Keratinocyte (primary cell): ENCODE measurements around the gene FCMR. TPM values are rescaled to one million over a fixed set of nuclear protein-coding genes. Genes with fewer than 3 reads are reported as not detected.

Experiments
- DNase-seq: peaks from one replicate; pipeline ENCODE4 v3.0.0-alpha.2; 2011; ENCODE audit warnings: low read depth, missing footprints, low spot score
- FAIRE-seq: peaks from 2 replicates; lab custom pipeline; 2011; peaks lifted over from hg19 to GRCh38; lab: Jason Lieb, UNC
- H2AFZ ChIP-seq: 2 replicates; pipeline ENCODE4 v1.6.0; 2012; ENCODE audit warnings: low read length, control low read depth, inconsistent platforms; ENCODE audit not compliant: control insufficient read depth
- H3K27ac ChIP-seq: 2 replicates; pipeline ENCODE4 v1.5.1; 2011; ENCODE audit warnings: low read length; ENCODE audit not compliant: control insufficient read depth, insufficient read depth
- H3K27me3 ChIP-seq: 3 replicates; pipeline ENCODE4 v1.6.0; 2011; ENCODE audit warnings: low read length; ENCODE audit not compliant: control insufficient read depth, insufficient read depth; ENCODE audit errors: extremely low read depth
- H3K36me3 ChIP-seq, 2 experiments: 2 replicates in 1 of 2; 3 replicates in 1 of 2; pipeline ENCODE4 v1.5.1; 2011; ENCODE audit warnings: low read length in 2 of 2, mild to moderate bottlenecking in 1 of 2; ENCODE audit not compliant: control insufficient read depth in 2 of 2, insufficient read depth in 2 of 2; ENCODE audit errors: extremely low read depth in 1 of 2
- H3K4me1 ChIP-seq: 3 replicates; pipeline ENCODE4 v1.5.1; 2011; ENCODE audit warnings: low read length; ENCODE audit not compliant: control insufficient read depth, insufficient read depth; ENCODE audit errors: extremely low read depth
- H3K4me2 ChIP-seq: 3 replicates; pipeline ENCODE4 v1.6.0; 2011; ENCODE audit warnings: low read depth, low read length; ENCODE audit not compliant: control insufficient read depth, insufficient read depth; ENCODE audit errors: extremely low read depth
- H3K4me3 ChIP-seq, 3 experiments: fragments of 200-600 bp in 1 of 3; sonication (generic) in 1 of 3; 2 replicates in 2 of 3; 3 replicates in 1 of 3; pipeline ENCODE4 v1.5.1; 2011 to 2016; ENCODE audit warnings: low read length in 3 of 3, mild to moderate bottlenecking in 3 of 3, control low read depth in 2 of 3, inconsistent platforms in 1 of 3, low read depth in 1 of 3, mixed read lengths in 1 of 3, mixed run types in 1 of 3, moderate library complexity in 1 of 3; ENCODE audit not compliant: control insufficient read depth in 2 of 3, insufficient read depth in 2 of 3; ENCODE audit errors: extremely low read depth in 1 of 3
- H3K79me2 ChIP-seq: 2 replicates; pipeline ENCODE4 v1.6.0; 2012; ENCODE audit warnings: low read length; ENCODE audit not compliant: control insufficient read depth, insufficient read depth
- H3K9ac ChIP-seq: 3 replicates; pipeline ENCODE4 v1.6.0; 2011; ENCODE audit warnings: low read length; ENCODE audit not compliant: control insufficient read depth, insufficient read depth; ENCODE audit errors: extremely low read depth
- H3K9me1 ChIP-seq: 3 replicates; pipeline ENCODE4 v1.6.0; 2011; ENCODE audit warnings: low read length; ENCODE audit not compliant: control insufficient read depth, insufficient read depth; ENCODE audit errors: extremely low read depth
- H3K9me3 ChIP-seq: 2 replicates; pipeline ENCODE4 v1.5.1; 2012; ENCODE audit warnings: low read depth, low read length; ENCODE audit not compliant: control insufficient read depth
- H4K20me1 ChIP-seq: 3 replicates; pipeline ENCODE4 v1.6.0; 2011; ENCODE audit warnings: low read length; ENCODE audit not compliant: control insufficient read depth, insufficient read depth; ENCODE audit errors: extremely low read depth
- CTCF ChIP-seq, 3 experiments: IDR thresholded peaks in 1 of 3; conservative IDR thresholded peaks in 1 of 3; optimal IDR thresholded peaks in 1 of 3; 2 replicates in 2 of 3; 3 replicates in 1 of 3; pipeline versions ENCODE3 to v1.5.1; 2011; ENCODE audit warnings: low read length in 3 of 3, mild to moderate bottlenecking in 3 of 3, moderate library complexity in 2 of 3, control low read depth in 1 of 3, inconsistent platforms in 1 of 3; ENCODE audit not compliant: insufficient read depth in 2 of 3; ENCODE audit errors: extremely low read depth in 1 of 3
- EZH2 ChIP-seq: IDR thresholded peaks from one replicate; pipeline ENCODE4 v1.6.1; 2012; ENCODE audit warnings: inconsistent platforms, mild to moderate bottlenecking, low read length, moderate library complexity
- dilution Hi-C: fragments of 300-500 bp; cut with MboI; formaldehyde crosslinking; loops from one replicate; pipeline ENCODE4 v1.7.0; 2020; ENCODE audit warnings: low sequenced_read_pairs; ENCODE audit not compliant: extremely low pct_ligation_motif_present
- polyA plus RNA-seq, 5 experiments: library from polyadenylated mRNA; depleted of rRNA in 3 of 5; stranded (reverse) in 3 of 5; stranded (forward) in 1 of 5; unstranded in 1 of 5; fragments of >200 nt; gene quantifications; 1 replicate in 1 of 5; 2 replicates in 3 of 5; 3 replicates in 1 of 5; pipeline versions ENCODE4 v1.2.1 to v1.2.3, GENCODE V29; 2011 to 2012; ENCODE audit warnings: missing spikeins in 2 of 5, low read depth in 1 of 5, low replicate concordance in 1 of 5

Gene FCMR
- polyA plus RNA-seq, 1 donor (not counting 4 experiments of a cell fraction or from before 2014, with no cell fraction given): 1.8 TPM

GRCh38 chr1:206940588-206940936, 18.8 kb upstream of the FCMR start:
- dilution Hi-C loops: no loop called here

GRCh38 chr1:206939841-206940587, 18.3 kb upstream of the FCMR start:
- H3K4me2 ChIP-seq: no peak overlapping the region
- no peaks in the 10 kb centered on the region for H3K9me1 ChIP-seq
- H3K36me3 ChIP-seq: no peaks in the 10 kb centered on the region
- H3K27ac ChIP-seq: no peak overlapping the region
- H3K27me3 ChIP-seq: peaks cover 3% of the 10 kb centered on the region
- H3K4me1 ChIP-seq: peaks cover 6% of the 10 kb centered on the region
- no peaks in the 10 kb centered on the region for H3K79me2 ChIP-seq
- no peak for FAIRE-seq
- dilution Hi-C loops: no loop called here
- no peak overlapping the region for H3K4me3 ChIP-seq
- H2AFZ ChIP-seq: no peak overlapping the region
- TF ChIP-seq CTCF (optimal IDR thresholded peaks at IDR 0.05 in 1 of 3, IDR thresholded peaks at IDR 0.05 in 1 of 3, conservative IDR thresholded peaks at IDR 0.05 in 1 of 3; ENCODE audit: extremely low read depth in 1 of 3, insufficient read depth in 2 of 3, low read length in 3 of 3): no peak
- TF ChIP-seq EZH2: no peak
- no peak overlapping the region for H3K9ac ChIP-seq
- H4K20me1 ChIP-seq: no peaks in the 10 kb centered on the region
- H3K9me3 ChIP-seq: no peaks in the 10 kb centered on the region
- DNase-seq: no peak

More at GRCh38 chr1:206940588-206940936, 18.8 kb upstream of the FCMR start:
- Histone ChIP-seq H3K4me3 (no peak overlapping the region), H3K9ac (no peak overlapping the region), H3K9me1 (no peaks in the 10 kb centered on the region), H4K20me1 (no peaks in the 10 kb centered on the region), H3K27me3 (peaks cover 9% of the 10 kb centered on the region), H3K36me3 (no peaks in the 10 kb centered on the region), H3K79me2 (no peaks in the 10 kb centered on the region), H3K9me3 (no peaks in the 10 kb centered on the region), H3K4me2 (no peak overlapping the region), H2AFZ (no peak overlapping the region), H3K4me1 (peaks cover 6% of the 10 kb centered on the region), H3K27ac (no peak overlapping the region)
- FAIRE-seq (no peak), DNase-seq (no peak)
- TF ChIP-seq CTCF (optimal IDR thresholded peaks at IDR 0.05 in 1 of 3, IDR thresholded peaks at IDR 0.05 in 1 of 3, conservative IDR thresholded peaks at IDR 0.05 in 1 of 3; ENCODE audit: extremely low read depth in 1 of 3, insufficient read depth in 2 of 3, low read length in 3 of 3): no peak
- TF ChIP-seq EZH2: no peak
